K562 (cell line): ENCODE data around the gene MFSD6L. TPM values are rescaled to one million over a fixed set of nuclear protein-coding genes. Genes with fewer than 3 reads are reported as not detected.

Source experiments
- BRD4 ChIP-seq: fragments of 200-600 bp; sonication (generic); IDR thresholded peaks from 2 replicates; pipeline ENCODE4 v1.6.1; 2017; ENCODE audit warnings: inconsistent platforms
- DACH1 ChIP-seq: fragments of 450-650 bp; IDR thresholded peaks from 2 replicates; pipeline ENCODE4 v1.6.1; 2018; ENCODE audit not compliant: partially characterized antibody
- DIDO1 ChIP-seq: fragments of 450-650 bp; IDR thresholded peaks from 2 replicates; pipeline ENCODE4 v1.6.1; 2016; ENCODE audit warnings: low read depth, missing biosample characterization, missing genetic modification characterization
- E2F4 ChIP-seq: sonication (generic); formaldehyde crosslinking; IDR thresholded peaks from 2 replicates; pipeline ENCODE4 v1.8.0; 2022; ENCODE audit warnings: mild to moderate bottlenecking, low read depth, missing genetic modification reagents
- GABPA ChIP-seq: fragments of 200-800 bp; sonication (Bioruptor generic); conservative IDR thresholded peaks from 2 replicates; pipeline ENCODE4 v1.6.1; 2016; ENCODE audit warnings: low read depth, missing genetic modification characterization, missing compliant biosample characterization
- HMG20A ChIP-seq: fragments of 450-650 bp; formaldehyde crosslinking; conservative IDR thresholded peaks from 2 replicates; pipeline ENCODE4 v1.4.0; 2020; ENCODE audit warnings: mild to moderate bottlenecking, mixed read lengths
- RB1 ChIP-seq: fragments of 450-650 bp; IDR thresholded peaks from 2 replicates; pipeline ENCODE4 v1.6.1; 2017; ENCODE audit warnings: low read depth, mild to moderate bottlenecking
- ZBTB40 ChIP-seq, 2 experiments: fragments of 450-650 bp in 1 of 2; sonication (generic) in 1 of 2; formaldehyde crosslinking in 1 of 2; IDR thresholded peaks; 2 replicates each; pipeline versions ENCODE4 v1.7.1 to v1.9.0; 2016 to 2022; ENCODE audit warnings: inconsistent platforms in 1 of 2, mild to moderate bottlenecking in 1 of 2, missing genetic modification reagents in 1 of 2
- ZNF263 ChIP-seq: sonication (generic); formaldehyde crosslinking; IDR thresholded peaks from 2 replicates; pipeline ENCODE4 v1.8.0; 2022; ENCODE audit warnings: mild to moderate bottlenecking, missing genetic modification reagents, borderline replicate concordance
- polyA plus RNA-seq, 8 experiments: library from polyadenylated mRNA; depleted of rRNA in 4 of 8; stranded (reverse) in 5 of 8; unstranded in 3 of 8; fragments of >200 nt; fragmentation: Nextera tagmentation in 2 of 8; fragmentation: Illumina TruSeq in 1 of 8; extraction: Ambion mirVana in 2 of 8; extraction: Trizol in 1 of 8; gene quantifications; 2 replicates each; pipeline versions ENCODE4 v1.2.1 to v1.2.3, GENCODE V29; 2011 to 2014; ENCODE audit warnings: inconsistent platforms in 1 of 8, missing spikeins in 1 of 8
- total RNA-seq, 7 experiments: library from RNA; depleted of rRNA in 6 of 7; stranded (reverse); fragments of >200 nt in 6 of 7; fragmentation: Illumina TruSeq in 2 of 7; extraction: Trizol in 2 of 7; gene quantifications; 2 replicates each; pipeline versions ENCODE4 v1.2.1 to v1.2.3, GENCODE V29; 2011 to 2021; ENCODE audit warnings: low replicate concordance in 1 of 7
- TF ChIP-seq, protein P1 (sequence below): fragments of 250-450 bp; sonication (Bioruptor Pico); IDR thresholded peaks from 2 replicates; pipeline ENCODE4 v1.5.0; 2020; ENCODE audit warnings: mild to moderate bottlenecking
- TF ChIP-seq, protein P2 (sequence below), 2 experiments: fragments of 450-650 bp in 1 of 2; IDR thresholded peaks; 2 replicates each; pipeline ENCODE4 v1.6.1; 2011 to 2017; ENCODE audit warnings: low read depth in 2 of 2, antibody characterized with exemption in 1 of 2, borderline replicate concordance in 1 of 2, low read length in 1 of 2, mild to moderate bottlenecking in 1 of 2, mixed read lengths in 1 of 2; ENCODE audit not compliant: control insufficient read depth in 1 of 2

MFSD6L gene
- total and polyA plus RNA-seq, 9 of the 15 experiments (the other 6 are each of a cell fraction or from before 2014, with no cell fraction given): not detected

DNA sequence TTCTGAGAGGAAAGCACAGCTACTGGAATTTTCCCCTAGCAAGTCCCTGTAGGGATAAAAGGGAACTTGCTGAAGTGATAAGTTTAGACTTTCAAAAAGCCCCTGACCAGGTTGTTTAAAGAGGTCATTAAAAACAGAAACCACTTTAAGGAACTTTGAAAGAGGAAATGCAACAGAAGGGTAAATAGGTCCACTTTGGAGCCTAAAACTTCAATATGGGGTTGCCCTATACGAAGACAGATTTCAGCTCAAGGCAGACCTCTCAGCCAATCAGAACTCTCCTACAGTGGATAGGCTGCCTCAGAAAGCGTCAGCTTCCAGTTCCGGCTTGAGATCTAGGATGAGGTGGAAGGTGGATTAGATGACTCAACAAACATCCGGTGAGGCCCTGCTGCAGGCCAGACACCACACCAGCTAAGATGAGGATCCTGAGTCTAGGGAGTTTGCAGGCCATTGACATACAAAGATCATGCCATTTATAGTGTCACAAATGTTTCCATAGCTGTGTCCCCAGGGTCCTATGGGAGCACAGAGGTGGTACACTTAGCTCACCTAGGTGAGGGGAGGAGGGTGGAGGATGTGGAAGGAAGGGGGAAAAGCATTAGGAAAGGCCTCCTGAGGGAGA, 7.9 kb upstream of the MFSD6L start (continued):
- TF ChIP-seq, protein P1, sequence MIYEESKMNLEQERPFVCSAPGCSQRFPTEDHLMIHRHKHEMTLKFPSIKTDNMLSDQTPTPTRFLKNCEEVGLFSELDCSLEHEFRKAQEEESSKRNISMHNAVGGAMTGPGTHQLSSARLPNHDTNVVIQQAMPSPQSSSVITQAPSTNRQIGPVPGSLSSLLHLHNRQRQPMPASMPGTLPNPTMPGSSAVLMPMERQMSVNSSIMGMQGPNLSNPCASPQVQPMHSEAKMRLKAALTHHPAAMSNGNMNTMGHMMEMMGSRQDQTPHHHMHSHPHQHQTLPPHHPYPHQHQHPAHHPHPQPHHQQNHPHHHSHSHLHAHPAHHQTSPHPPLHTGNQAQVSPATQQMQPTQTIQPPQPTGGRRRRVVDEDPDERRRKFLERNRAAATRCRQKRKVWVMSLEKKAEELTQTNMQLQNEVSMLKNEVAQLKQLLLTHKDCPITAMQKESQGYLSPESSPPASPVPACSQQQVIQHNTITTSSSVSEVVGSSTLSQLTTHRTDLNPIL: no peak
- no peak for TF ChIP-seq DIDO1 (tag)
- TF ChIP-seq E2F4 (CRISPR knock-in tag): no peak
- peak; percentile 50; the same call in 1 of the 2 replicates for TF ChIP-seq GABPA (tag)
- no peak for TF ChIP-seq HMG20A (CRISPR knock-in tag)
- TF ChIP-seq DACH1: no peak
- TF ChIP-seq ZBTB40 (IDR thresholded peaks at IDR 0.05): peak; percentile 51; the same call in 1 of the 2 replicates
- TF ChIP-seq ZBTB40 (CRISPR knock-in tag; IDR thresholded peaks at IDR 0.05): no peak
- TF ChIP-seq, protein P2, sequence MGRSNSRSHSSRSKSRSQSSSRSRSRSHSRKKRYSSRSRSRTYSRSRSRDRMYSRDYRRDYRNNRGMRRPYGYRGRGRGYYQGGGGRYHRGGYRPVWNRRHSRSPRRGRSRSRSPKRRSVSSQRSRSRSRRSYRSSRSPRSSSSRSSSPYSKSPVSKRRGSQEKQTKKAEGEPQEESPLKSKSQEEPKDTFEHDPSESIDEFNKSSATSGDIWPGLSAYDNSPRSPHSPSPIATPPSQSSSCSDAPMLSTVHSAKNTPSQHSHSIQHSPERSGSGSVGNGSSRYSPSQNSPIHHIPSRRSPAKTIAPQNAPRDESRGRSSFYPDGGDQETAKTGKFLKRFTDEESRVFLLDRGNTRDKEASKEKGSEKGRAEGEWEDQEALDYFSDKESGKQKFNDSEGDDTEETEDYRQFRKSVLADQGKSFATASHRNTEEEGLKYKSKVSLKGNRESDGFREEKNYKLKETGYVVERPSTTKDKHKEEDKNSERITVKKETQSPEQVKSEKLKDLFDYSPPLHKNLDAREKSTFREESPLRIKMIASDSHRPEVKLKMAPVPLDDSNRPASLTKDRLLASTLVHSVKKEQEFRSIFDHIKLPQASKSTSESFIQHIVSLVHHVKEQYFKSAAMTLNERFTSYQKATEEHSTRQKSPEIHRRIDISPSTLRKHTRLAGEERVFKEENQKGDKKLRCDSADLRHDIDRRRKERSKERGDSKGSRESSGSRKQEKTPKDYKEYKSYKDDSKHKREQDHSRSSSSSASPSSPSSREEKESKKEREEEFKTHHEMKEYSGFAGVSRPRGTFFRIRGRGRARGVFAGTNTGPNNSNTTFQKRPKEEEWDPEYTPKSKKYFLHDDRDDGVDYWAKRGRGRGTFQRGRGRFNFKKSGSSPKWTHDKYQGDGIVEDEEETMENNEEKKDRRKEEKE (IDR thresholded peaks at IDR 0.05; ENCODE audit: borderline replicate concordance in 1 of 2, control insufficient read depth in 1 of 2, low read depth in 2 of 2, low read length in 1 of 2): no peak
- TF ChIP-seq BRD4: no peak
- no peak for TF ChIP-seq ZNF263 (CRISPR knock-in tag)
- TF ChIP-seq RB1: no peak
